Skeletal muscle cell (primary cell): ENCODE measurements around the gene NMU.
"Not testable (repeated sequence)": the region's sequence is repeated elsewhere in the genome, so short reads cannot be mapped to it uniquely, and the experiment has no call there.

ENCODE experiments used
- DNase-seq: peaks from one replicate; pipeline ENCODE4 v3.0.0-alpha.2; 2010; ENCODE audit warnings: low read depth
- H3K4me3 ChIP-seq: 2 replicates; pipeline ENCODE4 v1.5.1; 2011; ENCODE audit warnings: low read depth, mild to moderate bottlenecking, control low read depth, low read length, moderate library complexity

Gene NMU

GRCh38 chr4:55635741-55636655 is at the start of gene NMU:
Gene NMU (minus strand): TSS chr4:55636298. CDS start chr4:55636192, 106 bp downstream.
- peak within 1 kb of the TSS; percentile 30 for H3K4me3 ChIP-seq
- no peak for DNase-seq

GRCh38 chr4:55684276-55684675 is 48.2 kb upstream of the NMU start:
- DNase-seq = no peak
- H3K4me3 ChIP-seq = no peak overlapping the region

GRCh38 chr4:55682797-55683196 is 46.7 kb upstream of the NMU start:
- H3K4me3 ChIP-seq = not testable (repeated sequence)

GRCh38 chr4:55682295-55682694 is 46.2 kb upstream of the NMU start:
- H3K4me3 ChIP-seq = no peak overlapping the region
- DNase-seq = no peak

More at GRCh38 chr4:55682797-55683196, 46.7 kb upstream of the NMU start:
- not testable (repeated sequence) for DNase-seq

GRCh38 chr4:55681430-55681829 is 45.3 kb upstream of the NMU start:
- DNase-seq = no peak
- H3K4me3 ChIP-seq = no peak overlapping the region

- no peak for DNase-seq
- no peak overlapping the region for H3K4me3 ChIP-seq
Observed at GRCh38 chr4:55675196-55675793, 39.2 kb upstream of the NMU start.

GRCh38 chr4:55673424-55673823 is 37.3 kb upstream of the NMU start:
- DNase-seq = no peak
- no peak overlapping the region for H3K4me3 ChIP-seq

GRCh38 chr4:55671667-55672066 is 35.6 kb upstream of the NMU start:
- no peak for DNase-seq
- no peak overlapping the region for H3K4me3 ChIP-seq

- DNase-seq = no peak
- no peak overlapping the region for H3K4me3 ChIP-seq
Observed at GRCh38 chr4:55670695-55671094, 34.6 kb upstream of the NMU start.

- no peak overlapping the region for H3K4me3 ChIP-seq
- DNase-seq = no peak
Observed at GRCh38 chr4:55668449-55668848, 32.4 kb upstream of the NMU start.

- no peak overlapping the region for H3K4me3 ChIP-seq
- no peak for DNase-seq
Observed at GRCh38 chr4:55666535-55666934, 30.4 kb upstream of the NMU start.

GRCh38 chr4:55663145-55663544 is 27.0 kb upstream of the NMU start:
- no peak for DNase-seq

GRCh38 chr4:55661398-55662056 is 25.4 kb upstream of the NMU start:
- H3K4me3 ChIP-seq = no peak overlapping the region
- DNase-seq = no peak

More at GRCh38 chr4:55663145-55663544, 27.0 kb upstream of the NMU start:
- H3K4me3 ChIP-seq = no peak overlapping the region

GRCh38 chr4:55658657-55659056 is 22.6 kb upstream of the NMU start:
- no peak for DNase-seq
- no peak overlapping the region for H3K4me3 ChIP-seq

- DNase-seq = no peak
- H3K4me3 ChIP-seq = no peak overlapping the region
Observed at GRCh38 chr4:55654131-55654530, 18.0 kb upstream of the NMU start.

GRCh38 chr4:55650483-55650882 is 14.4 kb upstream of the NMU start:
- H3K4me3 ChIP-seq = no peak overlapping the region
- no peak for DNase-seq

GRCh38 chr4:55637272-55637820 is 1.2 kb upstream of the NMU start:
- no peak for DNase-seq
- no peak overlapping the region for H3K4me3 ChIP-seq

- H3K4me3 ChIP-seq = peak overlapping the region; percentile 30
- DNase-seq = no peak
Observed at GRCh38 chr4:55636656-55636999, 530 bp upstream of the NMU start.

GRCh38 chr4:55635282-55635681 is 816 bp downstream of the NMU start:
- no peak overlapping the region for H3K4me3 ChIP-seq

More at GRCh38 chr4:55635282-55635681, 816 bp downstream of the NMU start:
- no peak for DNase-seq
